Breast epithelium (tissue), 4 donors: ENCODE results near the gene GBA2. TPM values are rescaled to one million over a fixed set of nuclear protein-coding genes. Genes with fewer than 3 reads are reported as not detected.
A peak's percentile ranks its signal among the peaks of the same experiment; 100 is the strongest.

ENCODE experiments used
- DNase-seq, 2 donors: peaks; one replicate each; pipeline ENCODE4 v3.0.0-alpha.2; 2019; ENCODE audit warnings: low spot score in 2 of 2
- H3K27ac ChIP-seq, 2 donors: fragments of 200-600 bp; sonication (generic) in 1 of 2; one replicate each; pipeline ENCODE4 v1.5.1; 2016 to 2019; ENCODE audit warnings: mild to moderate bottlenecking in 1 of 2
- H3K27me3 ChIP-seq, 2 donors: fragments of 200-600 bp; sonication (generic) in 1 of 2; one replicate each; pipeline versions ENCODE4 v1.5.1 to v1.6.0; 2017 to 2019; ENCODE audit warnings: control low read depth in 1 of 2, mild to moderate bottlenecking in 1 of 2
- H3K36me3 ChIP-seq: fragments of 200-600 bp; one replicate; pipeline ENCODE4 v1.5.1; 2019
- H3K4me1 ChIP-seq, 2 donors: fragments of 200-600 bp; sonication (generic); one replicate each; pipeline ENCODE4 v1.5.1; 2016 to 2019; ENCODE audit warnings: control low read depth in 1 of 2
- H3K4me3 ChIP-seq, 3 donors: fragments of 200-600 bp; sonication (generic); 1 replicate in 2 of 3; 2 replicates in 1 of 3; pipeline ENCODE4 v1.5.1; 2016 to 2019; ENCODE audit warnings: mild to moderate bottlenecking in 3 of 3, moderate library complexity in 2 of 3
- H3K9me3 ChIP-seq, 2 donors: fragments of 200-600 bp; sonication (generic) in 1 of 2; one replicate each; pipeline ENCODE4 v1.5.1; 2016 to 2019; ENCODE audit warnings: control low read depth in 1 of 2
- CTCF ChIP-seq, 3 donors: fragments of 450-650 bp; IDR thresholded peaks; one replicate each; pipeline ENCODE4 v1.5.1; 2016 to 2017; ENCODE audit warnings: antibody characterized with exemption in 3 of 3, mild to moderate bottlenecking in 3 of 3, moderate library complexity in 3 of 3
- POLR2A ChIP-seq: fragments of 450-650 bp; IDR thresholded peaks from one replicate; pipeline ENCODE4 v1.6.1; 2016; ENCODE audit warnings: antibody characterized with exemption, mild to moderate bottlenecking, moderate library complexity
- POLR2AphosphoS5 ChIP-seq, 3 donors: sonication (generic); formaldehyde crosslinking; IDR thresholded peaks; one replicate each; pipeline ENCODE4 v1.6.1; 2017; ENCODE audit warnings: antibody characterized with exemption in 3 of 3
- intact Hi-C: fragments of 100-400 bp; cut with DNase I; formaldehyde crosslinking; loops from one replicate; pipeline ENCODE4 v1.15.1; 2023; ENCODE audit warnings: low total_unique reads
- total RNA-seq, 3 donors: library from RNA; depleted of rRNA; stranded (reverse); fragments of >200 nt; gene quantifications; one replicate each; pipeline ENCODE4 v1.1.0, GENCODE V29; 2016

GBA2 gene
- 10 to 100 TPM; 44.5 to 63.8 (median 57.0) TPM for total RNA-seq

DNA sequence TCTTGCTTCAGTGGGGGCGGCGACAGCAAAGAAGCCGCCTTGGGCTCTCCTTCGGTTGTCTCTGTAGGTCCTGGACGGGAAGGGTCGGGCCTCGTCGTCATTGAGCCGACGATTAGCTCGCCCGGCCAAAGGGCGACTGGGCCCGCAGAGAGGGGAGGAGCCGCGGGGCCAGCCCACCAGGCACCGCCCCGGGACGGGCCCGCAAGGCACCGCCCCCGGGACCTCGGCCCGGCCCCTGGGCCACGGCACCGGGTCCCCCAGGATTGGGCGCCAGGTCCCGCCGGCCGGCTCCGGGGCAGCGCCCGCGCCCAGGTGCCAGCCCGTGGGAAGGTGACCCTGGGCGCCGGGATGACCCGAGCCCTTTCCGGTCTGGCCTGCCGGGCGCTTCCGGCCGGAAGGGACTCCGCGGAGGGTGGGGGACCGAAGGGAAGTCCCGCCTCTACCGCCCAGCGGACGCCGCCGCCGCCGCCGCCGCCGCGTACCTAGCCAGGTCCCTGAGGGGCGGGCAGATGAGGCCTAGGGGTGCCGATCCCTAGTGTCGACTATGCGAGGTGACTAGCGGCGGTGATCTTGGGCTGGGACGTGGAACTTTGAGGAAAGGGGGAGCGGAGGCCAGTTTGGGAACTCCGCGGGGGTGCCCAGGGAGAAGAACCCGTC is at the start of gene GBA2, which contains the start of gene RGP1:
Gene GBA2, minus strand, starts transcription at position 371 of the 657 bp plus-strand sequence. CDS start 524 bp downstream, outside the sequence.
Gene RGP1, plus strand, starts transcription at position 430 of the 657 bp plus-strand sequence. CDS start 469 bp downstream, outside the sequence.
- DNase-seq = peak; percentile 63 to 76
- H3K27me3 ChIP-seq = no peaks in the 10 kb centered on the region
- peak within 1 kb of the TSS; percentile 80 to 98 (median 87) for H3K4me3 ChIP-seq
- H3K4me1 ChIP-seq = peaks cover 6 to 29% of the 10 kb centered on the region in 2 donors
- TF ChIP-seq POLR2A (peak; percentile 23), POLR2AphosphoS5 (IDR thresholded peaks at IDR 0.05) (peak; percentile 61 to 83 (median 72)), CTCF (IDR thresholded peaks at IDR 0.05) (no peak)
- H3K36me3 ChIP-seq = no peaks in the 10 kb centered on the region
- intact Hi-C loops = no loop called here
- H3K27ac ChIP-seq = peak within 1 kb of the TSS; percentile 93 to 95
- H3K9me3 ChIP-seq = no peaks in the 10 kb centered on the region

DNA sequence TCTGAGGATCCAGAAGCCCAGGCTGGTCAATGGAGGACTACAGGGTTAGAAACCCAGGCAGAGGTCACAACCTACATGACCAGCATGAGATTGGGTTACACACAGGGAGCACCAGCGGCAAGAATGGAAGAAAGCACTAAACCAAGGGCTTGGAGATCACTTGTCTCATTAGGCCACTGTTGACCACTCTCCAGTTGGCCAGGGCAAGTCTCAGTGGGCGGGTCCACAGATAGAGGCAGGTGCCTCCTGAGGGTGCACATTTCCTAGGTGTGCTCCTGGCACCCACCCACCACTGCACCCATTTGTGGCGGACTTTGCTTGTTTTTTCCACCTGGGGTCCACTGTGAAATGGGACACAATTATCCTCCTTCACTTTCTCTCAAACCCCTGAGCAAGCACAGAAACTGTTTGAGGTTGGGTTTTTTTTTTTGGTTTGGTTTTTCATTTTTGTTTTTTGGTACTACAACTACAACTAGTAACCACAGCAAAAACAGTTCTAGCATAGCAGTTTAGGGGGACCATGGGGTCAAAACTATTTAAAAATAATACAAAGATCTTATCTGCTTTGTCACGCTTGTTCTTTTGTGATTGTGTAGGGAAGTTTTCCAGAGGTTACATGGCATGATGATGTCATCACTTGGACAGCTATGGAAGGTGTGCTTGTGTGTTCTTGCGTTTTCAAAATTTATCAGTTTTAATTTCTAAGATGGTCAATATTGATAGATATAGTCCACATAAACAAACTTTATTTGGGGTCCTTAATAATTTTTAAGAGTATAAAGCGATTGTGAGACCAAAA is 48.5 kb upstream of the GBA2 start:
- Histone ChIP-seq H3K9me3 (no peaks in the 10 kb centered on the region), H3K27ac (no peak overlapping the region), H3K27me3 (no peaks in the 10 kb centered on the region), H3K4me3 (no peak overlapping the region), H3K36me3 (no peaks in the 10 kb centered on the region), H3K4me1 (no peaks in the 10 kb centered on the region)
- no peak for DNase-seq
- intact Hi-C loops = no loop called here
- no peak for TF ChIP-seq POLR2AphosphoS5 (IDR thresholded peaks at IDR 0.05)
- TF ChIP-seq CTCF (IDR thresholded peaks at IDR 0.05) = no peak

DNA sequence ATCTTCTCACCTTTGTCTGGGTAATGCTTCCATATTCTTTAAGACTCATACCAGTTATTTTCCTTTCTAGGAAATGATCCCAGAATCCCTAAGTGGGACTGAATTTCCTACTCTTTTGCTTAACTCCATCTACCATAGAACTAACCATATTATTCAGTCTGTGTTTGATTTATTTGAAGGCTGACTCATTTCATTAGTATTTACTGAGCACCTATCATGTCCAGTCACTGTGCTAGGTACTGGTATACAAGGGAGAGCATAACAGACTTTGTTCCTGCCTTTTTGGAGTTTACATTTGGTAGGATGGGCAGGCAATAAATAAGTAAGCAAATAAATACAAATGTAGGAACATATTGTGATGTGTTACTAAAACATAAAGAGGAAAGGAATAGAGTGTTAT is 46.7 kb upstream of the GBA2 start:
- intact Hi-C loops = no loop called here

GRCh38 chr9:35793461-35793860 is 44.4 kb upstream of the GBA2 start:
- Histone ChIP-seq H3K4me1 (peaks cover 0 to 4% of the 10 kb centered on the region in 2 donors), H3K4me3 (peak overlapping the region in 1 of 3 donors; percentile 31), H3K36me3 (no peaks in the 10 kb centered on the region), H3K27ac (peak overlapping the region in 1 of 2 donors; percentile 20), H3K9me3 (no peaks in the 10 kb centered on the region), H3K27me3 (no peaks in the 10 kb centered on the region)
- no peak for TF ChIP-seq CTCF (IDR thresholded peaks at IDR 0.05)
- TF ChIP-seq POLR2AphosphoS5 (IDR thresholded peaks at IDR 0.05) = no peak
- no peak for TF ChIP-seq POLR2A
- intact Hi-C loops = loop anchor here (5.0 kb wide), 1 partner anchor 94 kb away; no protein-coding TSS in a partner anchor
- DNase-seq = no peak

More for the DNA sequence above, 46.7 kb upstream of the GBA2 start:
- no peaks in the 10 kb centered on the region for H3K27me3 ChIP-seq
- H3K9me3 ChIP-seq = no peaks in the 10 kb centered on the region
- no peaks in the 10 kb centered on the region for H3K36me3 ChIP-seq
- H3K4me1 ChIP-seq = peaks cover 0 to 2% of the 10 kb centered on the region in 2 donors
- TF ChIP-seq POLR2AphosphoS5 (IDR thresholded peaks at IDR 0.05) = no peak
- TF ChIP-seq CTCF (IDR thresholded peaks at IDR 0.05) = no peak
- TF ChIP-seq POLR2A = no peak
- H3K27ac ChIP-seq = no peak overlapping the region
- no peak for DNase-seq
- no peak overlapping the region for H3K4me3 ChIP-seq
